HCT116 (cell line): ENCODE data around the gene KIF3C. TPM values are rescaled to one million over a fixed set of nuclear protein-coding genes. Genes with fewer than 3 reads are reported as not detected.

Source experiments
- ATAC-seq: fragments of 200-7000 bp; cut with Tn5 transposase; 2 replicates; pipeline ENCODE4 v1.9.1; 2020; ENCODE audit warnings: mild to moderate bottlenecking, moderate library complexity
- BruUV-seq: library from RNA; stranded (reverse); fragments of 400-500 nt; replicated peaks from 2 replicates; lab custom pipeline; 2021; lab: Mats Ljungman, UMichigan
- CTCF ChIA-PET: fragments of 300-600 bp; sonication (Branson Sonifier 250); formaldehyde crosslinking; loops from one replicate; lab custom pipeline; 2021; ENCODE audit warnings: antibody characterized with exemption; lab: Charles Lee
- POLR2A ChIA-PET: fragments of 300-600, 350-600 bp; sonication (Branson Sonifier 250); formaldehyde crosslinking; loops from one replicate; lab custom pipeline; 2021; ENCODE audit warnings: antibody characterized with exemption; lab: Charles Lee
- RAD21 ChIA-PET, 2 experiments: fragments of 300-600 bp; sonication (Branson Sonifier 250); formaldehyde crosslinking; loops; one replicate each; lab custom pipeline; 2023; ENCODE audit warnings: low total read pairs in 2 of 2; ENCODE audit not compliant: uncharacterized antibody in 2 of 2, unreplicated experiment in 2 of 2, low non-redundant PET in 1 of 2; lab: Charles Lee
- DNase-seq: peaks from one replicate; pipeline ENCODE4 v3.0.0-alpha.2; 2010; ENCODE audit warnings: low read depth, low spot score
- H2AFZ ChIP-seq: fragments of 200-600 bp; shearing (Covaris generic), sonication (generic); 2 replicates; pipeline ENCODE4 v1.6.1; 2017; ENCODE audit warnings: low read depth, mixed run types, mixed read lengths, antibody characterized with exemption, low read length; ENCODE audit not compliant: poor library complexity, severe bottlenecking
- H3K27ac ChIP-seq: 2 replicates; pipeline ENCODE4 v1.5.1; 2012; ENCODE audit warnings: low read depth, low read length
- H3K27me3 ChIP-seq: fragments of 200-600 bp; sonication (generic); 2 replicates; pipeline ENCODE4 v1.6.1; 2016; ENCODE audit warnings: mixed run types, low read length, mixed read lengths; ENCODE audit not compliant: insufficient read depth
- H3K36me3 ChIP-seq, 2 experiments: fragments of 200-500 bp in 1 of 2; fragments of 200-600 bp in 1 of 2; sonication (Bioruptor generic) in 1 of 2; sonication (generic) in 1 of 2; 2 replicates each; pipeline versions ENCODE4 v1.5.1 to v1.6.1; 2014 to 2016; ENCODE audit warnings: low read length in 2 of 2, inconsistent platforms in 1 of 2, mixed read lengths in 1 of 2, mixed run types in 1 of 2; ENCODE audit not compliant: insufficient read depth in 2 of 2, control insufficient read depth in 1 of 2
- H3K4me1 ChIP-seq, 2 experiments: fragments of 200-600 bp in 1 of 2; sonication (generic) in 1 of 2; 2 replicates each; pipeline versions ENCODE4 v1.5.1 to v1.6.1; 2012 to 2017; ENCODE audit warnings: low read length in 2 of 2, inconsistent platforms in 1 of 2, mild to moderate bottlenecking in 1 of 2, mixed read lengths in 1 of 2, mixed run types in 1 of 2, moderate library complexity in 1 of 2; ENCODE audit not compliant: insufficient read depth in 2 of 2, control insufficient read depth in 1 of 2
- H3K4me2 ChIP-seq: fragments of 200-600 bp; sonication (generic); 2 replicates; pipeline ENCODE4 v1.6.1; 2017; ENCODE audit warnings: mixed run types, low read length, mixed read lengths
- H3K4me3 ChIP-seq, 2 experiments: fragments of 200-600 bp in 1 of 2; sonication (generic) in 1 of 2; replicated peaks in 1 of 2; 2 replicates each; pipeline ENCODE4 v1.5.1; 2011 to 2016; ENCODE audit warnings: low read length in 2 of 2, control low read depth in 1 of 2, low read depth in 1 of 2, mild to moderate bottlenecking in 1 of 2, mixed read lengths in 1 of 2, mixed run types in 1 of 2
- H3K79me2 ChIP-seq: fragments of 200-600 bp; sonication (generic); 2 replicates; pipeline ENCODE4 v1.6.1; 2017; ENCODE audit warnings: mild to moderate bottlenecking, mixed run types, low read length, moderate library complexity, mixed read lengths; ENCODE audit not compliant: insufficient read depth
- H3K9ac ChIP-seq: fragments of 200-600 bp; sonication (generic); 2 replicates; pipeline ENCODE4 v1.6.1; 2016; ENCODE audit warnings: low read length, mixed read lengths
- H3K9me2 ChIP-seq: fragments of 200-600 bp; sonication (generic), shearing (Covaris generic); 2 replicates; pipeline ENCODE4 v1.6.1; 2017; ENCODE audit warnings: mixed run types, mild to moderate bottlenecking, moderate library complexity; ENCODE audit not compliant: insufficient read depth
- H3K9me3 ChIP-seq, 2 experiments: fragments of 200-500 bp in 1 of 2; fragments of 200-600 bp in 1 of 2; sonication (Bioruptor generic) in 1 of 2; sonication (generic) in 1 of 2; 2 replicates each; pipeline ENCODE4 v1.6.1; 2014 to 2017; ENCODE audit warnings: low read length in 2 of 2, mixed read lengths in 2 of 2, inconsistent platforms in 1 of 2, low read depth in 1 of 2, mild to moderate bottlenecking in 1 of 2, mixed run types in 1 of 2, moderate library complexity in 1 of 2; ENCODE audit not compliant: control insufficient read depth in 1 of 2, insufficient read depth in 1 of 2
- H4K20me1 ChIP-seq: fragments of 200-600 bp; sonication (generic), shearing (Covaris generic); 2 replicates; pipeline ENCODE4 v1.6.1; 2017; ENCODE audit warnings: mixed run types, mild to moderate bottlenecking, moderate library complexity; ENCODE audit not compliant: insufficient read depth
- CEBPB ChIP-seq: IDR thresholded peaks from 2 replicates; pipeline ENCODE4 v1.6.1; 2012; ENCODE audit warnings: low read depth
- EGR1 ChIP-seq: IDR thresholded peaks from 2 replicates; pipeline ENCODE4 v1.6.1; 2012; ENCODE audit warnings: low read depth
- ELF1 ChIP-seq: IDR thresholded peaks from 2 replicates; pipeline ENCODE4 v1.6.1; 2012; ENCODE audit warnings: low read depth, borderline replicate concordance
- EZH2 ChIP-seq: fragments of 200-600 bp; sonication (generic); IDR thresholded peaks from 2 replicates; pipeline ENCODE4 v1.6.1; 2017; ENCODE audit warnings: antibody characterized with exemption, mixed run types
- FOSL1 ChIP-seq: IDR thresholded peaks from 2 replicates; pipeline ENCODE4 v1.6.1; 2012; ENCODE audit warnings: low read depth
- JUND ChIP-seq: IDR thresholded peaks from 2 replicates; pipeline ENCODE4 v1.6.1; 2012
- POLR2A ChIP-seq: IDR thresholded peaks from 2 replicates; pipeline ENCODE4 v1.7.0; 2011; ENCODE audit warnings: borderline replicate concordance; ENCODE audit not compliant: insufficient read depth, insufficient read length; ENCODE audit errors: extremely low read depth
- POLR2AphosphoS5 ChIP-seq: IDR thresholded peaks from 2 replicates; pipeline ENCODE4 v1.6.1; 2011; ENCODE audit warnings: mild to moderate bottlenecking, low read depth, low read length, moderate library complexity
- SIN3A ChIP-seq: IDR thresholded peaks from 2 replicates; pipeline ENCODE4 v1.6.1; 2012; ENCODE audit warnings: low read depth
- SP1 ChIP-seq: IDR thresholded peaks from 2 replicates; pipeline ENCODE4 v1.6.1; 2012; ENCODE audit warnings: low read depth
- YY1 ChIP-seq: IDR thresholded peaks from 2 replicates; pipeline ENCODE4 v1.6.1; 2011; ENCODE audit warnings: low read length, low read depth, moderate library complexity, mild to moderate bottlenecking; ENCODE audit not compliant: insufficient replicate concordance; ENCODE audit errors: extremely low read depth
- ZNF274 ChIP-seq: fragments of 200-500 bp; sonication (Bioruptor generic); IDR thresholded peaks from 2 replicates; pipeline ENCODE4 v1.6.1; 2014; ENCODE audit warnings: mild to moderate bottlenecking, low read depth, low read length, inconsistent platforms
- intact Hi-C: fragments of 100-400 bp; cut with micrococcal nuclease; formaldehyde crosslinking; loops from 2 replicates; pipeline ENCODE4 v1.10.0; 2022
- total RNA-seq: library from RNA; stranded (reverse); gene quantifications from one replicate; pipeline ENCODE4 v1.2.1, GENCODE V29; 2021; ENCODE audit not compliant: unreplicated experiment
- TF ChIP-seq, protein P1 (sequence below): IDR thresholded peaks from 2 replicates; pipeline ENCODE4 v1.6.1; 2012
- TF ChIP-seq, protein P2 (sequence below): IDR thresholded peaks from 2 replicates; pipeline ENCODE4 v1.6.1; 2012; ENCODE audit warnings: low read depth
- TF ChIP-seq, protein P3 (sequence below): IDR thresholded peaks from 2 replicates; pipeline ENCODE4 v1.6.1; 2011; ENCODE audit warnings: mild to moderate bottlenecking, low read length, moderate library complexity; ENCODE audit not compliant: insufficient replicate concordance; ENCODE audit errors: extremely low read depth
- TF ChIP-seq, protein P4 (sequence below): IDR thresholded peaks from 2 replicates; pipeline ENCODE4 v1.6.1; 2012
- TF ChIP-seq, protein P5 (sequence below), 3 experiments: fragments of 200-600 bp in 1 of 3; sonication (generic) in 1 of 3; IDR thresholded peaks in 2 of 3; conservative IDR thresholded peaks in 1 of 3; 2 replicates each; pipeline ENCODE4 v1.5.1; 2012 to 2017; ENCODE audit warnings: low read depth in 2 of 3, low read length in 2 of 3, antibody characterized with exemption in 1 of 3, borderline replicate concordance in 1 of 3, control low read depth in 1 of 3, mild to moderate bottlenecking in 1 of 3, mixed read lengths in 1 of 3, mixed run types in 1 of 3, moderate library complexity in 1 of 3; ENCODE audit not compliant: insufficient read depth in 1 of 3

The KIF3C gene
- total RNA-seq, 1 experiment from 2014 or later = 5.4 TPM

DNA sequence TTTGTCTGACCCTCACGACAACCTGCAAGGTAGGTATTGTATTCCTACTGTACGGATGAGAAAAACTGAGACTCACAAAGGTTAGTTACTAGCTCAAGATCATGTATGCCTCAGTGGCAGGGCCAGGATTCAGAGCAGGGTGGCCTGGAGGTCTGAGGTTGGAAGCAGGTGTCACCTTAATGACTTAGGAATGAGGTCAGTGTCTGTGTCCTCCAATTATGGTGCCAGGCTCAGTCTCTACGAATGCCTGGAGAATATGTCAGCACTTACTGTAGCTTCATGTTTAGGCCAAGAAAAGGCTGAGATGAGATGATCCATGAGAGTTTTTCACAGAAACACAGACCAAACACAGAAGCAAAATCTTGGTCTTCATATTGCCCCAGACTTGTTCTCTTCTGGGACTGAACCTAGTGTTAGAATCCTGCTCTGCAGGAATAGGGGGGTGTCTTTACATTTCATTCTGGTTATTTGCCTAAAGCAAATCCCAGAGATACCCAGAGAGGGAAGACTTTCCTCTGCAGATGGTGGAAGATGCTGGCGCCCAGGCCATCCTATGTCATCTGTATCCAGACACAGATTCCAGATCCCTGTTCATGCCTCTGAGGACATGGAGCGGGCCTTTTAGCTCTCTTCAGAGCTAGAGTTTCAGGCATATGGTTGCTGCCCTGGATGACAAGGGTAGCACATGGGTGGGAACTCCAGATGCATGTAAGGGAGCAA lies 35.3 kb upstream of the KIF3C start:
- DNase-seq (no peak), ATAC-seq (peak; percentile 55)
- Histone ChIP-seq H3K27me3 (no peaks in the 10 kb centered on the region), H3K4me2 (peak overlapping the region; percentile 63), H2AFZ (no peak overlapping the region), H3K4me3 (no peak overlapping the region), H4K20me1 (no peaks in the 10 kb centered on the region), H3K4me1 (peaks cover 29 to 33% of the 10 kb centered on the region in 2 experiments), H3K9me2 (no peaks in the 10 kb centered on the region), H3K27ac (no peak overlapping the region; the same call in 1 of the 2 replicates), H3K36me3 (no peaks in the 10 kb centered on the region), H3K9me3 (no peaks in the 10 kb centered on the region), H3K9ac (peak overlapping the region; percentile 20), H3K79me2 (no peaks in the 10 kb centered on the region)
- ChIA-PET RAD21 (no interaction called here), POLR2A (interaction anchor here (1.3 to 2.1 kb wide), 2 partner anchors 9 to 16 kb away, joined by 5 to 9 read pairs; partner anchors contain the start of gene RAB10), CTCF (interaction anchor here (1.1 kb wide), 1 partner anchor 26 kb away, joined by 4 read pairs; no protein-coding TSS in a partner anchor)
- no peak for TF ChIP-seq POLR2A
- TF ChIP-seq ELF1 = no peak
- TF ChIP-seq SP1 = no peak
- TF ChIP-seq, protein P1, sequence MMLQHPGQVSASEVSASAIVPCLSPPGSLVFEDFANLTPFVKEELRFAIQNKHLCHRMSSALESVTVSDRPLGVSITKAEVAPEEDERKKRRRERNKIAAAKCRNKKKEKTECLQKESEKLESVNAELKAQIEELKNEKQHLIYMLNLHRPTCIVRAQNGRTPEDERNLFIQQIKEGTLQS = no peak
- TF ChIP-seq, protein P2, sequence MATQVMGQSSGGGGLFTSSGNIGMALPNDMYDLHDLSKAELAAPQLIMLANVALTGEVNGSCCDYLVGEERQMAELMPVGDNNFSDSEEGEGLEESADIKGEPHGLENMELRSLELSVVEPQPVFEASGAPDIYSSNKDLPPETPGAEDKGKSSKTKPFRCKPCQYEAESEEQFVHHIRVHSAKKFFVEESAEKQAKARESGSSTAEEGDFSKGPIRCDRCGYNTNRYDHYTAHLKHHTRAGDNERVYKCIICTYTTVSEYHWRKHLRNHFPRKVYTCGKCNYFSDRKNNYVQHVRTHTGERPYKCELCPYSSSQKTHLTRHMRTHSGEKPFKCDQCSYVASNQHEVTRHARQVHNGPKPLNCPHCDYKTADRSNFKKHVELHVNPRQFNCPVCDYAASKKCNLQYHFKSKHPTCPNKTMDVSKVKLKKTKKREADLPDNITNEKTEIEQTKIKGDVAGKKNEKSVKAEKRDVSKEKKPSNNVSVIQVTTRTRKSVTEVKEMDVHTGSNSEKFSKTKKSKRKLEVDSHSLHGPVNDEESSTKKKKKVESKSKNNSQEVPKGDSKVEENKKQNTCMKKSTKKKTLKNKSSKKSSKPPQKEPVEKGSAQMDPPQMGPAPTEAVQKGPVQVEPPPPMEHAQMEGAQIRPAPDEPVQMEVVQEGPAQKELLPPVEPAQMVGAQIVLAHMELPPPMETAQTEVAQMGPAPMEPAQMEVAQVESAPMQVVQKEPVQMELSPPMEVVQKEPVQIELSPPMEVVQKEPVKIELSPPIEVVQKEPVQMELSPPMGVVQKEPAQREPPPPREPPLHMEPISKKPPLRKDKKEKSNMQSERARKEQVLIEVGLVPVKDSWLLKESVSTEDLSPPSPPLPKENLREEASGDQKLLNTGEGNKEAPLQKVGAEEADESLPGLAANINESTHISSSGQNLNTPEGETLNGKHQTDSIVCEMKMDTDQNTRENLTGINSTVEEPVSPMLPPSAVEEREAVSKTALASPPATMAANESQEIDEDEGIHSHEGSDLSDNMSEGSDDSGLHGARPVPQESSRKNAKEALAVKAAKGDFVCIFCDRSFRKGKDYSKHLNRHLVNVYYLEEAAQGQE = no peak
- no peak for TF ChIP-seq YY1
- no peak for TF ChIP-seq SIN3A
- TF ChIP-seq, protein P3, sequence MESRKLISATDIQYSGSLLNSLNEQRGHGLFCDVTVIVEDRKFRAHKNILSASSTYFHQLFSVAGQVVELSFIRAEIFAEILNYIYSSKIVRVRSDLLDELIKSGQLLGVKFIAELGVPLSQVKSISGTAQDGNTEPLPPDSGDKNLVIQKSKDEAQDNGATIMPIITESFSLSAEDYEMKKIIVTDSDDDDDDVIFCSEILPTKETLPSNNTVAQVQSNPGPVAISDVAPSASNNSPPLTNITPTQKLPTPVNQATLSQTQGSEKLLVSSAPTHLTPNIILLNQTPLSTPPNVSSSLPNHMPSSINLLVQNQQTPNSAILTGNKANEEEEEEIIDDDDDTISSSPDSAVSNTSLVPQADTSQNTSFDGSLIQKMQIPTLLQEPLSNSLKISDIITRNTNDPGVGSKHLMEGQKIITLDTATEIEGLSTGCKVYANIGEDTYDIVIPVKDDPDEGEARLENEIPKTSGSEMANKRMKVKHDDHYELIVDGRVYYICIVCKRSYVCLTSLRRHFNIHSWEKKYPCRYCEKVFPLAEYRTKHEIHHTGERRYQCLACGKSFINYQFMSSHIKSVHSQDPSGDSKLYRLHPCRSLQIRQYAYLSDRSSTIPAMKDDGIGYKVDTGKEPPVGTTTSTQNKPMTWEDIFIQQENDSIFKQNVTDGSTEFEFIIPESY = no peak
- TF ChIP-seq EZH2 = no peak
- TF ChIP-seq, protein P4, sequence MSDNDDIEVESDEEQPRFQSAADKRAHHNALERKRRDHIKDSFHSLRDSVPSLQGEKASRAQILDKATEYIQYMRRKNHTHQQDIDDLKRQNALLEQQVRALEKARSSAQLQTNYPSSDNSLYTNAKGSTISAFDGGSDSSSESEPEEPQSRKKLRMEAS = no peak
- TF ChIP-seq FOSL1 = no peak
- no peak for TF ChIP-seq POLR2AphosphoS5
- TF ChIP-seq ZNF274 = no peak
- no peak for TF ChIP-seq CEBPB
- no peak for TF ChIP-seq EGR1
- no peak for TF ChIP-seq JUND
- TF ChIP-seq, protein P5, sequence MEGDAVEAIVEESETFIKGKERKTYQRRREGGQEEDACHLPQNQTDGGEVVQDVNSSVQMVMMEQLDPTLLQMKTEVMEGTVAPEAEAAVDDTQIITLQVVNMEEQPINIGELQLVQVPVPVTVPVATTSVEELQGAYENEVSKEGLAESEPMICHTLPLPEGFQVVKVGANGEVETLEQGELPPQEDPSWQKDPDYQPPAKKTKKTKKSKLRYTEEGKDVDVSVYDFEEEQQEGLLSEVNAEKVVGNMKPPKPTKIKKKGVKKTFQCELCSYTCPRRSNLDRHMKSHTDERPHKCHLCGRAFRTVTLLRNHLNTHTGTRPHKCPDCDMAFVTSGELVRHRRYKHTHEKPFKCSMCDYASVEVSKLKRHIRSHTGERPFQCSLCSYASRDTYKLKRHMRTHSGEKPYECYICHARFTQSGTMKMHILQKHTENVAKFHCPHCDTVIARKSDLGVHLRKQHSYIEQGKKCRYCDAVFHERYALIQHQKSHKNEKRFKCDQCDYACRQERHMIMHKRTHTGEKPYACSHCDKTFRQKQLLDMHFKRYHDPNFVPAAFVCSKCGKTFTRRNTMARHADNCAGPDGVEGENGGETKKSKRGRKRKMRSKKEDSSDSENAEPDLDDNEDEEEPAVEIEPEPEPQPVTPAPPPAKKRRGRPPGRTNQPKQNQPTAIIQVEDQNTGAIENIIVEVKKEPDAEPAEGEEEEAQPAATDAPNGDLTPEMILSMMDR (IDR thresholded peaks at IDR 0.05 in 2 of 3, conservative IDR thresholded peaks at IDR 0.05 in 1 of 3; ENCODE audit: borderline replicate concordance in 1 of 3, insufficient read depth in 1 of 3, low read depth in 2 of 3, low read length in 2 of 3) = no peak
- intact Hi-C loops = no loop called here
- BruUV-seq = no TSS peak
